Measurements from ENCODE around the gene DKKL1. TPM values are rescaled to one million over a fixed set of nuclear protein-coding genes. Genes with fewer than 3 reads are reported as not detected.

Gene DKKL1
- polyA plus RNA-seq, 1 of the 3 experiments (the other 2 are of a cell fraction): 0.36 TPM

GRCh38 chr19:49333811-49334288 lies 29.8 kb upstream of the DKKL1 start:
- H3K27ac ChIP-seq (ENCODE audit: low read depth in 2 of 2, low read length in 1 of 2): no peak overlapping the region
- WGBS (ENCODE audit: low lambda C conversion rate): 49% methylated on average over 5 of the region's 8 CpGs
- no peaks in the 10 kb centered on the region for H3K9me2 ChIP-seq
- peaks cover 2% of the 10 kb centered on the region for H3F3A ChIP-seq (replicated peaks; ENCODE audit: insufficient read depth)
- no peak overlapping the region for H3K4me3 ChIP-seq (ENCODE audit: low read depth in 2 of 2, low read length in 1 of 2)
- H2AFZ ChIP-seq (ENCODE audit: low read depth): no peak overlapping the region
- H3K79me2 ChIP-seq (ENCODE audit: insufficient read depth): no peaks in the 10 kb centered on the region
- TF ChIP-seq SIN3A (IDR thresholded peaks at IDR 0.05; ENCODE audit: borderline replicate concordance, low read depth, low read length) (no peak), POLR2AphosphoS5 (IDR thresholded peaks at IDR 0.05; ENCODE audit: low read depth, low read length) (0 out of 2 replicates have a peak, but pooled peaks have one; percentile 2)
- peaks cover 2% of the 10 kb centered on the region; the same call in 1 of the 2 replicates for H4K20me1 ChIP-seq (ENCODE audit: insufficient read depth)
- CTCF ChIA-PET: interaction anchor here (1.1 to 1.2 kb wide), 2 partner anchors 33 to 108 kb away, joined by 3 read pairs; no protein-coding TSS in a partner anchor
- H3K9me3 ChIP-seq: no peaks in the 10 kb centered on the region
- no peak overlapping the region for H3K4me2 ChIP-seq
- H3K36me3 ChIP-seq (replicated peaks in 1 of 2; ENCODE audit: control insufficient read depth in 1 of 2, insufficient read depth in 2 of 2, low read length in 1 of 2): peaks cover 0 to 6% of the 10 kb centered on the region in 2 experiments
- POLR2A ChIA-PET: no interaction called here
- H3K27me3 ChIP-seq (ENCODE audit: insufficient read depth): no peaks in the 10 kb centered on the region
- no peak for DNase-seq
- H3K4me1 ChIP-seq (ENCODE audit: control insufficient read depth in 1 of 2, insufficient read depth in 2 of 2, low read depth in 1 of 2, low read length in 1 of 2): peaks cover 0 to 3% of the 10 kb centered on the region in 2 experiments; a peak in 1 of 4 replicates
- H3K9ac ChIP-seq: no peak overlapping the region

GRCh38 chr19:49335071-49335783 lies 28.4 kb upstream of the DKKL1 start, which contains the start of gene CD37:
TSS of gene CD37 (plus strand) at chr19:49335406. CDS start at chr19:49335541, 135 bp downstream.
- no peak within 1 kb of the TSS for H3K9ac ChIP-seq
- peaks cover 0 to 3% of the 10 kb centered on the region in 2 experiments for H3K36me3 ChIP-seq (replicated peaks in 1 of 2; ENCODE audit: control insufficient read depth in 1 of 2, insufficient read depth in 2 of 2, low read length in 1 of 2)
- WGBS (ENCODE audit: low lambda C conversion rate): 65% methylated on average over 13 of the region's 13 CpGs
- no peak within 1 kb of the TSS for H3K4me3 ChIP-seq (ENCODE audit: low read depth in 2 of 2, low read length in 1 of 2)
- no peak for TF ChIP-seq PBX3 (IDR thresholded peaks at IDR 0.05)
- no peak for TF ChIP-seq GABPA (IDR thresholded peaks at IDR 0.05; ENCODE audit: low read depth)
- no peak for TF ChIP-seq SIN3A (IDR thresholded peaks at IDR 0.05; ENCODE audit: borderline replicate concordance, low read depth, low read length)
- TF ChIP-seq MXI1 (IDR thresholded peaks at IDR 0.05; ENCODE audit: low read depth, low read length): no peak
- no peak for TF ChIP-seq RAD21 (IDR thresholded peaks at IDR 0.05; ENCODE audit: low read length)
- no peak for TF ChIP-seq REST (IDR thresholded peaks at IDR 0.05; ENCODE audit: low read depth, low read length)
- TF ChIP-seq NRF1 (IDR thresholded peaks at IDR 0.05; ENCODE audit: low read depth, low read length): no peak
- no peak for TF ChIP-seq IRF3 (IDR thresholded peaks at IDR 0.05; ENCODE audit: low read depth, low read length)
- TF ChIP-seq CHD2 (IDR thresholded peaks at IDR 0.05; ENCODE audit: low read length, partially characterized antibody): no peak
- TF ChIP-seq TEAD4 (IDR thresholded peaks at IDR 0.05; ENCODE audit: borderline replicate concordance, insufficient read depth): no peak
- no peak for TF ChIP-seq YY1 (IDR thresholded peaks at IDR 0.05; ENCODE audit: low read depth)
- TF ChIP-seq JUND (IDR thresholded peaks at IDR 0.05): no peak
- no peak for TF ChIP-seq FOXJ3 (CRISPR knock-in tag; IDR thresholded peaks at IDR 0.05)
- TF ChIP-seq USF2 (IDR thresholded peaks at IDR 0.05; ENCODE audit: borderline replicate concordance, low read depth, low read length): no peak
- TF ChIP-seq NFIC (IDR thresholded peaks at IDR 0.05; ENCODE audit: borderline replicate concordance): no peak
- H3K4me1 ChIP-seq (ENCODE audit: control insufficient read depth in 1 of 2, insufficient read depth in 2 of 2, low read depth in 1 of 2, low read length in 1 of 2): peaks cover 0 to 6% of the 10 kb centered on the region in 2 experiments; a peak in 1 of 4 replicates
- ChIA-PET POLR2A (no interaction called here), CTCF (no interaction called here)
- H2AFZ ChIP-seq (ENCODE audit: low read depth): no peak within 1 kb of the TSS
- no peaks in the 10 kb centered on the region for H3K9me3 ChIP-seq
- peaks cover 2% of the 10 kb centered on the region for H3F3A ChIP-seq (replicated peaks; ENCODE audit: insufficient read depth)
- no peak within 1 kb of the TSS for H3K4me2 ChIP-seq
- no peak for DNase-seq
- peaks cover 2% of the 10 kb centered on the region; the same call in 1 of the 2 replicates for H4K20me1 ChIP-seq (ENCODE audit: insufficient read depth)
- no peaks in the 10 kb centered on the region for H3K27me3 ChIP-seq (ENCODE audit: insufficient read depth)
- no peaks in the 10 kb centered on the region for H3K9me2 ChIP-seq
- H3K79me2 ChIP-seq (ENCODE audit: insufficient read depth): no peaks in the 10 kb centered on the region
- H3K27ac ChIP-seq (ENCODE audit: low read depth in 2 of 2, low read length in 1 of 2): no peak within 1 kb of the TSS

All from SK-N-SH (cell line).